NCI-H748 (cell line): ENCODE measurements around the gene ACSL3.
A peak's percentile ranks its signal among the peaks of the same experiment; 100 is the strongest.
"Not testable (repeated sequence)": the region's sequence is repeated elsewhere in the genome, so short reads cannot be mapped to it uniquely, and the experiment has no call there.

Source experiments
- DNase-seq: peaks from one replicate; lab custom pipeline; 2025; ENCODE audit not compliant: unreplicated experiment; lab: John Stamatoyannopoulos, UW

ACSL3 gene

DNA sequence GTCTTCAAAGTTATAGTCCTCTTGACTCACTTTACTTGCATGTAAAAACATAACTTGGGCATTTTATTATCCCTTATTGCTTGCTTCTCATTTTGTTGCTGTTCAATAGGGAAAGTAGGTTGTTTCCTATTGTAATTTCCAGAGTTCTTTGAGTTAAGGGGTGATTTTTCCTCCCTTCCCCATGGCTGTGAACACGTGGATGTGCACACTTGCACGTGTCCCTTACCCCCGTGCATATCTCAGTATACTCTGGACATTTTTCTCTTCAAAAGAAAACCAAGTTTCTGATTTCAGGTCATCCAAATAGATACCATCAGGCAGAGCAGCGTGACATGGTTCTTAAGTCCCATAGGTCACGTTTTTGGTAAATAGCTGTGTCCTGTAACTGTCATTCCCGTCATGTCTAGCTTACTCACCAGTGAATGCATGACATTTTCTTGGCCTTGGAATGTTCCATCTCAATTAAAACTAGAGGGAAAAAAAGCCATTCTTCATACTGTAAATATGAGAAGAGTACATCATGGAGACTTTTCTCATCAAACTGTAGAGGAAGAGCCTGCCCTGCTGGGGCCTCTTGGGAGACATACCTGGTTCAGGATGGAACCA, 107.8 kb downstream of the ACSL3 start:
- no peak for DNase-seq

DNA sequence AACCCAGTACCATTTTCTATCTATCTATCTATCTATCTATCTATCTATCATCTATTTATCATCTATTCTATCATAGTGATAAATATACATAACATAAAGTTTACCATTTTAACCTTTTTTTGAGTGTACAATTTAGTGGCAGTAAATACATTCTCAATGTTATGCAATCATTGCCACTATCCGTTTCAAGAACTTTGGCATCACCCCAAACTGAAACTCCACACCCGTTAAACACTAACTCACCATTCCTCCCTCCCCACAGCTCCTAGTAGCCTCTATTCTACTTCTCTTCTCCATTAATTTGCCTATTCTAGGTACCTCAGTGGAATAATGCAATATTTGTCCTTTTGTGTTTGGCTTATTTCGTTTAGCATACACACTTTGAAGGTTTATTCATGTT, 108.7 kb downstream of the ACSL3 start:
- DNase-seq = no peak

DNA sequence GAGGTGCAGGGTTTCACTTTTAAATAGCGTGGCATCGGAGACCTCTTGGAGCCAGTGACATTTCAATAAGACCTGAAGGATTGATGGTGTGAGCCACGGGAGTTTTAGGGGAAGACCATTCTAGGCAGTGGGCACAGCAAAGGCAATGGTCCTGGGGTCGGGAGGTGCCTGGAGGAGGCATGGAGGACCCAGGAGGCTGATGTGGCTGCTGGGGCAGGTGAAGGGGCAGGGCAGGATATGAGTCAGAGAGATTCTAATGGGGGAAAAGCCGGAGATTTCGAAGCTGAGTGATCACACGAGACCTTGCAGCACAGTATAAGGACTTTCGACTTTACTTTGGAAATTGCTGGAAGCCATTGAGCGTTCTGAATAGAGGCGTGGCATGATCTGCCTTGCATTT, 111.6 kb downstream of the ACSL3 start:
- no peak for DNase-seq

DNA sequence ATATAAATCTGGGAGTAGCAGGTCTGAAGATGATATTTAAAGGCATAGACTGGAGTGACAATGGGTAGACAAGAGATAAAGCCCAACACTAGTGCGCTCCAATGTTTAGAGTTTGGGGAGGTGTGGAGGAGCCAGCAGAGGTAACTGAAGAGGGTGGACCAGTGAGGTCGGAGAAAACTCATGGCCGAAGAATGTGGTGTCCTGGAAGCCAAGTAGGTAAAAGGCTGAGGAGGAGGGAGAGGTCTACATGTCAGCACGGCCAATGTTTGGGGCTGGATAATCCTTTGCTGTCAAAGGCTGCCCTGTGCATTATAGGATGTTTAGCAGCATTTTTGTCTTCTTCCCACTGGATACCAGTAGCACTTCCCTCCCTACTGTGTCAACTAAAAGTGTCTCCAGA, 112.4 kb downstream of the ACSL3 start:
- no peak for DNase-seq

DNA sequence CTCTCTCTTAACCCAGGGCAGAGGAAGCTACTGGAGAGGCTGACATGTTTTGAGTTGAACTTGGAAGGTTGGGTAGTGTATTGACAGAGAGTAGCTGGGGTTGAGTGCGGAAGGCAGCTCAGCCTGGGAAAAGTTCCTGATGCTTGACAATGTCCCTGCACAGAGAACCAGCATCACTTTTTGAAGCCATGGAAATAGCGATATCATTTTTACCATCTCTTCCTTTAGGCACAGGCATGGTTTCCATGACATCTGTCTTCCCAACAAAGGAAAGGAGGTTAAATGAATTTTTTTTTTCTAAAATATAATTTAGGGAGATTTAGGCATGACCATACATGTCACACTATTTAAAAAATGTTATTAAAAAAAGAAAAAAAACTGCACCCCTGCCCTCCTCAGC, 112.9 kb downstream of the ACSL3 start:
- no peak for DNase-seq

DNA sequence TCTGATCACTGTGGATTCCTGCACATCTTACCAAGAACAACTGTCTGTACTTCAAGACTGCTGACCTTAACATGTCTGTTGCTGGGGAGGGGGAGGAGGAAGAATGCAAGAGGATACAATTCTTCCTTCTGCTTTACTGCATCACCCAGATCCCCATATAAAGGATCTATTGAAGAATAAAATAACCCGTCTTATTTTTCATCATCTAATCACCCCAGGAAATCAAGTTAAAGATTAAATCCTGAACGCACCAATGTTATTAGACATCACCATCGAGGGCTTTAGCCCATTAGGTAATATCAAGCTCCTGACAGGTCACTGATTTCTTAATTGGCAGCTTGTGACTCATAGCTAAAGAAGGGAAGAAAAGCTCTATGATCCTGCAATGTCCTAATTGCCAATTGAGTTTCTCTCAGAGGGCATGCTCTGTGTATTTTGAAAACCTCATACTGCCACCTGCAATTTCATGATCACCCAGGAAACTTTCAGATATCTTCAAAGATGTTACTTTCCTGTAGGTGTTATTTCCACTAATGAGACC, 115.8 kb downstream of the ACSL3 start:
- DNase-seq = no peak

DNA sequence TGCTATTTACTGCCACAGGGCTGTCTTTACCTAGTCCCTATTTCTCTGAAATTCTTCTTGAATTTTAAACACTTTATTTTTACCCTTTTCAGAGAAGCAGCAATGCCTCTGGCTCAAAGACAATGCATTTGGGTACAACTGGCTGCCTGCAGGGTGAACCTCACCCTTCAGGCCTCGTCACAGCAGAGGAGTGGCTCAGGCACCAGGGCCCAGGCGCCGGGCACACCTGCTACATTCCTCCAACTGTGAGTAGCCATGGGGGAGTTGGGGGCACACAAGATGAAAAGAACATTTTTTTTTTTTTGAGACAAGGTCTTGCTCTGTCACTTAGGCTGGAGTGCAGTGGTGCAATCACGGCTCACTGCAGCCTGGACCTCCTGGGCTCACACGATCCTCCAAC, 116.3 kb downstream of the ACSL3 start:
- no peak for DNase-seq

DNA sequence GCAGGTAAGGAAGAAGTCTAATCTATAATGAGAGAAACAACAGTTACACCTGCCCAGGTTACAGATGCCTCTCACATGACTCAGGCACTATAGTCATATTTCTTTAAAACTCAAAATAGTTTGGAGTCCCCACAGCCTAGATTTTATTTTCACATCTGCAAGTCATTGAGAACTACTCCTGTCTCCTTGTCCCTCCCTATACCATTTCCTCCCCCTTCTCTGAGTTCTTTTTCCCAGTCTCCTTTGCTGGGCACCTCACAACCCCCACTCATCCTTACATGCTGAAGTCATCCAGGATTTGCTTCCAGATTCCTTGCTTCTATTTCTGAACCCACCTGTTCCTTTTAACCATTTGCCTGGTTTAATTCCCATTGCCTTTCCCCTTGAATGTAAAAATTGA, 118.0 kb downstream of the ACSL3 start:
- DNase-seq = no peak

DNA sequence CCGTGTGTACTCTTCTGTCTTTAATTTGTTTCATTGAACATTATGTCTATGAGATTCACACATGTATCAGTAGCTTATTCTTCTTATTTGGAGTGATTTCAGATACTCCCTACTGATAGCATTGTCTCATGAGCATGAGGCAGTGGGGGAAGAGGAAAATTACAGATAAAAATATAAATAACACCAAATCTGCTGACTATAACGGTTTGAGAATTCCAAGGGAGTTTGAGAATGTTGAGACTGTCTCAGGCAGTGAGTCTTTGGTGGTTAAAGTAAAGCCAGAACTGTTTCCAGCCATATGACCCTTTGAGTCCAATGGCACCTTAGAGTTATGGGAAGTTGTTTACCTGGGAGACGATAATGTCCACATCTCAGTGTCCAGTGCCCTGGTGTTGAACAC, 118.6 kb downstream of the ACSL3 start:
- DNase-seq = no peak

DNA sequence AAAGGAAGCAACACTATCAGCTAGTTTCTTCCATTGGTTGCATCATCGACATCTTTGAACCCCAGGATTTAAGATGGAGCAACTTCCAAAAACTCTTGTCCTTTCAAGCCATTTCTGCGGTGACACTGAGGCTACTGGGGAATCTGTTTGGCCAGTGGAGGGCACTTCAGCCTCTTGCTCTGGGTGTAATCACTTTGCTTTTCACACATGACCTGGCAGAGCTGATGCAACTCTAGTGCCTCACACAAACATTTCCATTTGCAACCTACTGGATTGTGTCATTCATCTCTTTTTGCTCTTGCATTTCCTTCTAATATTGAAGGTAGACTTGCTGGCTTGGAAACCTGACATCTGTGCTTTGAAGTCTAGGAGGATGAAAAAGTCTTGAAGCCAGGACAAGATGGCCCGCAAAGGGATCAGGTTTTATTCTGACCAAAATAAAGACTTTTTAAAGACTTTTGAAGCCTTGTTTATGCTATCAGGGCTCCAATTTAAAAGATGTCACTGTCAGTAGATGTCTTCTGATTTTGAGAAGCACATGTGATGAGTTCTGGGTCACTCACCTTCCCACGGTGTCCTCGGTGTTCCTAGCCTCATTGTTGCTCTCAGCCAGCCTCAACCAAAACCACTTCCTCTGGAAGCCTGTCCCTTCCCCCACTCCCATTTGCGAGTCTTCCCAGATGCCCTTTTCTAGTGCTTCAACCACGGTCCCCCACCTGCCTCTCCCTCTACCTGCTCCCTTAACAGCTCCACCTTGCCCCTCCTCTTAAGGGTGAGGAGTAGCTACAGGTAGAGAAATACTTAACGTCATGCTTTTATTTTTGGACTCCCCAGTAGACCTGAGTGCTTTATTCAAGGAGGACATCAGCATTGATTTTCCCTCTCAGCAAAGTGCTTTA, 121.4 kb downstream of the ACSL3 start:
- DNase-seq = peak; percentile 86

DNA sequence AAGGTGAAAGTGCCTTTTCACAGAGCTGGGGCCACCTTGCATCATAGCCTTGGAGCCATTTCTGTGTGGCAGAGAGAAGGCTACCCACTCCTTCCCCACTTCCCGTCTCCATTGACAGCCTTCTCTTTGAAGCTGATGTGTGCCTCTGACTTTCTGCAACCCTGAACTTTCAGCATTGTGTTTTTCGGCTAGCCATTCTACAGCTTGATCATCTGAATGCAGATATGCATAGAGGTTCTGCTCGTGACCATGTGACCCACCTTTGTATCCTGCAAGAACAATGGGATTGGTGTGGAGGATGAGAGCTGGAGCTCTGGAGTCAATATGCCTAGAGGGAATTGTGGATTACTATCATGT, 122.1 kb downstream of the ACSL3 start:
- no peak for DNase-seq

DNA sequence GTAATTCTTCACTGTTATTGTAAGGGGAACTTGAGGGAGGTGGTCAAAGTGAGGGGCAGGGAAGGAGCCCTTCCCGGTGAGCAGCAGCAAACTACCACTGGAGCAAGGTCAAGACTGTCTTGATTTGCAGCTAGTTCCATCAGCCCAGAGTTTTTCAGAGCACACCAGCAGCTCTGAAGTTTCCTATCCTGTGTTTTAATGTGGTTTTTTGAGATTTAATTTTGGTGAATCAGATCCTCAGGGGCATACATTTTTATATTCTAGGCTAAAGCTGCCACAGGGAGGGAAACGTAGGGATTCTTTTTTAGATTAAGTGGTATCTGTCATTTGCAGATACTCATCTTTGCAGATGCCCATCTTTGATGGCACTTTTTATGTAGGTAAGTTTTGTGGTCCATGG, 124.1 kb downstream of the ACSL3 start:
- DNase-seq = no peak

DNA sequence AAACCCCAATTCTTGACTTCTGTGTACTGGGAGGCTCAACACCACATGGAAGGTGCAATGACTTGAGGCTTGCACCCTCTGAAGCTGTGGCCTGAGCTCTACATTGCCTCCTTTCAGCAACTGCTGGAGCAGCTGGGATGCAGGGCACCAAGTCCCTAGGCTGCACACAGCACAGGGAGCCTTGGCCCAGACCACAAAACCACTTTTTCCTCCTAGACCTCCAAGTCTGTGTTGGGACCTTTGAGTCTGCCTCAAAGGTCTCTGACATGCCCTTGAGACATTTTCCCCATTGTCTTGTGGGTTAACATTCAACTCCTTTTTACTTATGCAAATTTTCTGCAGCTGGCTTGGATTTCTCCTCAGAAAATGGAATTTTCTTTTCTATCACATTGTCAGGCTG, 128.6 kb downstream of the ACSL3 start:
- DNase-seq = no peak

DNA sequence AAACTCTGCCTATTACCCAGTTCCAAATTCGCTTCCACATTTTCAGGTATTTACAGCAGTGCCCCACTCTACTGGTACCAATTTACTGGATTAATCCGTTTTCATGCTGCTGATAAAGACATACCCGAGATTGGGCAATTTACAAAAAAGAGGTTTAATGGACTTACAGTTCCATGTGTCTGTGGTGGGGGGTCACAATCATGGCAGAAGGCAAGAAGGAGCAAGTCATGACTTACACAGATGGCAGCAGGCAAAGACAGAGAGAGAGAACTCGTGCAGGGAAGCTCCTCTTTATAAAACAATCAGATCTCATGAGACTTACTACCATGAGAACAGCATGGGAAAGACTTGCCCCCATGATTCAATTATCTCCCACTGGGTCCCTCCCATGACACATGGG, 129.4 kb downstream of the ACSL3 start:
- DNase-seq = not testable (repeated sequence)

DNA sequence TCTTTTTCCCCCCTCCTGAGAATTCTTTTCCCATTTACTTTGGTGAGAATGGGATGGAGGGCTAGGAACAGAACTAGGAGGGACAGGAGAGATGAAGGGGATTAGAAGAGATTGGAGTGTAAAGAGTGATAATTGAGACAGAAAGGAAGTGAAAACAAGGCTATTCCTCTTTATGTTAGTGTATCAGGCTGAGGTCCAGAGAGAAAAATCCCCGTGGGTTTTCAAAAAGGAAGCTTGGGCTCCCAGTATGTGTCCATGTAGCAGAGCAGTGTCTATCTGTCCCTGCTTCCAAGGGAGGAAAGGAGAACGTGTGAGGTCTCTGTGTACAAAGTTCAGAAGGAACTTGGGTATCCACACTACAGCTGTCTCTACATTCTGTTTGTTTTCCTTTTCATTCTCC, 131.3 kb downstream of the ACSL3 start:
- DNase-seq = no peak
